Neuronal stem cell (in vitro differentiated cells): ENCODE data around the gene APOM.

Experiments used
- DNase-seq: peaks from one replicate; pipeline ENCODE4 v3.0.0-alpha.2; 2013; ENCODE audit warnings: low spot score
- H2AFZ ChIP-seq: one replicate; pipeline ENCODE4 v1.6.1; 2013; ENCODE audit warnings: mild to moderate bottlenecking, low read length, inconsistent platforms
- H2AK5ac ChIP-seq: 2 replicates; pipeline ENCODE4 v1.6.1; 2013; ENCODE audit warnings: low read depth, mild to moderate bottlenecking, inconsistent platforms, low read length, moderate library complexity, mixed read lengths
- H2BK120ac ChIP-seq: 2 replicates; pipeline ENCODE4 v1.6.1; 2013; ENCODE audit warnings: low read depth, mild to moderate bottlenecking, inconsistent platforms, low read length, moderate library complexity, mixed read lengths
- H2BK12ac ChIP-seq: one replicate; pipeline ENCODE4 v1.6.1; 2013; ENCODE audit warnings: low read length, inconsistent platforms
- H2BK15ac ChIP-seq: 2 replicates; pipeline ENCODE4 v1.6.1; 2013; ENCODE audit warnings: mild to moderate bottlenecking, low read length, inconsistent platforms, mixed read lengths
- H2BK5ac ChIP-seq: one replicate; pipeline ENCODE4 v1.6.1; 2013; ENCODE audit warnings: inconsistent platforms, mild to moderate bottlenecking, low read length, moderate library complexity
- H3K14ac ChIP-seq: one replicate; pipeline ENCODE4 v1.6.1; 2013; ENCODE audit warnings: low read length, inconsistent platforms
- H3K18ac ChIP-seq: 2 replicates; pipeline ENCODE4 v1.6.1; 2013; ENCODE audit warnings: low read length, inconsistent platforms
- H3K23ac ChIP-seq: 2 replicates; pipeline ENCODE4 v1.6.1; 2013; ENCODE audit warnings: low read depth, mild to moderate bottlenecking, mixed read lengths, low read length, inconsistent platforms; ENCODE audit not compliant: poor library complexity
- H3K27ac ChIP-seq: replicated peaks from 3 replicates; pipeline ENCODE4 v1.5.1; 2013; ENCODE audit warnings: low read length, inconsistent platforms
- H3K27me3 ChIP-seq, 3 experiments: 2 replicates each; pipeline ENCODE4 v1.6.1; 2013; ENCODE audit warnings: low read length in 3 of 3, mild to moderate bottlenecking in 2 of 3, inconsistent platforms in 1 of 3, low read depth in 1 of 3, mixed read lengths in 1 of 3, moderate library complexity in 1 of 3; ENCODE audit not compliant: control insufficient read depth in 3 of 3, insufficient read depth in 3 of 3
- H3K36me3 ChIP-seq, 2 donors: replicated peaks in 1 of 2; 2 replicates each; pipeline ENCODE4 v1.6.1; 2013; ENCODE audit warnings: low read length in 2 of 2; ENCODE audit not compliant: control insufficient read depth in 2 of 2, insufficient read depth in 2 of 2
- H3K4ac ChIP-seq: 2 replicates; pipeline ENCODE4 v1.6.1; 2013; ENCODE audit warnings: inconsistent platforms, mild to moderate bottlenecking, low read length, moderate library complexity
- H3K4me1 ChIP-seq, 2 donors: 1 replicate in 1 of 2; 2 replicates in 1 of 2; pipeline ENCODE4 v1.6.1; 2013; ENCODE audit warnings: low read length in 2 of 2, low read depth in 1 of 2; ENCODE audit not compliant: control insufficient read depth in 2 of 2, insufficient read depth in 1 of 2
- H3K4me2 ChIP-seq: one replicate; pipeline ENCODE4 v1.6.1; 2013; ENCODE audit warnings: mild to moderate bottlenecking, low read length, inconsistent platforms; ENCODE audit not compliant: insufficient read depth, poor library complexity, severe bottlenecking
- H3K4me3 ChIP-seq, 2 donors: 2 replicates each; pipeline ENCODE4 v1.5.1; 2013; ENCODE audit warnings: low read length in 2 of 2, mild to moderate bottlenecking in 2 of 2, inconsistent platforms in 1 of 2, moderate library complexity in 1 of 2
- H3K79me1 ChIP-seq: one replicate; pipeline ENCODE4 v1.6.1; 2013; ENCODE audit warnings: low read depth, mild to moderate bottlenecking, inconsistent platforms, low read length, moderate library complexity
- H3K9ac ChIP-seq: one replicate; pipeline ENCODE4 v1.6.1; 2013; ENCODE audit warnings: mild to moderate bottlenecking, low read depth, low read length, inconsistent platforms; ENCODE audit not compliant: poor library complexity
- H3K9me3 ChIP-seq, 2 donors: replicated peaks in 1 of 2; 2 replicates each; pipeline versions ENCODE3 to v1.6.1; 2013; ENCODE audit warnings: low read length in 2 of 2, mild to moderate bottlenecking in 2 of 2, inconsistent platforms in 1 of 2, low read depth in 1 of 2, mixed read lengths in 1 of 2, moderate library complexity in 1 of 2; ENCODE audit not compliant: control insufficient read depth in 2 of 2, insufficient read depth in 1 of 2
- H4K8ac ChIP-seq: one replicate; pipeline ENCODE4 v1.6.1; 2013; ENCODE audit warnings: low read depth, mild to moderate bottlenecking, inconsistent platforms, low read length, moderate library complexity
- H4K91ac ChIP-seq: one replicate; pipeline ENCODE4 v1.6.1; 2013; ENCODE audit warnings: low read length, low read depth, mild to moderate bottlenecking, inconsistent platforms; ENCODE audit not compliant: poor library complexity
- WGBS, 2 donors: extraction: QIAGEN DNeasy Blood & Tissue Kit; methylation state at CpG; one replicate each; pipeline ENCODE4 v1.1.7; 2013; ENCODE audit warnings: missing lambda C conversion rate in 2 of 2, mixed read lengths in 1 of 2; ENCODE audit not compliant: insufficient read length in 2 of 2, insufficient replicate concordance in 1 of 2; ENCODE audit errors: extremely low coverage in 2 of 2; 5-methylcytosine and 5-hydroxymethylcytosine counted together

The APOM gene

GRCh38 chr6:31654574-31655348, 933 bp upstream of the APOM start:
- peaks cover 10% of the 10 kb centered on the region for H3K79me1 ChIP-seq
- H2BK12ac ChIP-seq = no peak overlapping the region
- WGBS, 2 donors = no CpG with 5 or more reads among the region's 8 CpGs
- no peak overlapping the region for H3K9ac ChIP-seq
- no peak overlapping the region for H2AK5ac ChIP-seq
- H3K23ac ChIP-seq = no peak overlapping the region
- H2BK5ac ChIP-seq = no peak overlapping the region
- no peak overlapping the region for H3K4me2 ChIP-seq
- H4K8ac ChIP-seq = no peak overlapping the region
- DNase-seq = no peak
- H3K4ac ChIP-seq = no peak overlapping the region
- peaks cover 10 to 24% of the 10 kb centered on the region in 2 donors for H3K4me1 ChIP-seq
- no peak overlapping the region for H2BK15ac ChIP-seq
- H3K36me3 ChIP-seq = peaks cover 10 to 49% of the 10 kb centered on the region in 2 donors
- no peak overlapping the region for H2BK120ac ChIP-seq
- no peaks in the 10 kb centered on the region for H3K9me3 ChIP-seq
- no peak overlapping the region for H2AFZ ChIP-seq
- H3K14ac ChIP-seq = no peak overlapping the region
- H3K27me3 ChIP-seq = no peaks in the 10 kb centered on the region
- H3K18ac ChIP-seq = no peak overlapping the region
- H4K91ac ChIP-seq = no peak overlapping the region
- no peak overlapping the region for H3K27ac ChIP-seq
- no peak overlapping the region for H3K4me3 ChIP-seq

GRCh38 chr6:31657406-31658157, 1.9 kb downstream of the APOM start:
- no peak overlapping the region for H3K27ac ChIP-seq
- H4K91ac ChIP-seq = no peak overlapping the region
- DNase-seq = no peak
- no peak overlapping the region for H2BK120ac ChIP-seq
- H3K9me3 ChIP-seq = no peaks in the 10 kb centered on the region
- no peak overlapping the region for H3K9ac ChIP-seq
- no peak overlapping the region for H2BK15ac ChIP-seq
- no peak overlapping the region for H3K14ac ChIP-seq
- H2AFZ ChIP-seq = no peak overlapping the region
- H3K36me3 ChIP-seq = peaks cover 11 to 49% of the 10 kb centered on the region in 2 donors
- no peak overlapping the region for H3K4me2 ChIP-seq
- peak overlapping the region; percentile 61 for H3K23ac ChIP-seq
- no peaks in the 10 kb centered on the region for H3K27me3 ChIP-seq
- H3K79me1 ChIP-seq = peaks cover 8% of the 10 kb centered on the region
- no peak overlapping the region for H3K18ac ChIP-seq
- H4K8ac ChIP-seq = no peak overlapping the region
- WGBS, 2 donors = no CpG with 5 or more reads among the region's 6 CpGs
- H3K4me1 ChIP-seq = peaks cover 14 to 15% of the 10 kb centered on the region in 2 donors
- H3K4me3 ChIP-seq = no peak overlapping the region
- no peak overlapping the region for H2BK5ac ChIP-seq
- H2AK5ac ChIP-seq = no peak overlapping the region
- H3K4ac ChIP-seq = no peak overlapping the region
- no peak overlapping the region for H2BK12ac ChIP-seq

- Histone ChIP-seq H3K27ac (no peak overlapping the region), H3K27me3 (no peaks in the 10 kb centered on the region), H3K4me2 (no peak overlapping the region), H3K79me1 (peaks cover 8% of the 10 kb centered on the region), H4K91ac (no peak overlapping the region), H3K18ac (no peak overlapping the region), H3K14ac (no peak overlapping the region), H3K4ac (no peak overlapping the region), H3K23ac (no peak overlapping the region), H3K9me3 (no peaks in the 10 kb centered on the region), H3K4me3 (no peak overlapping the region), H3K36me3 (peaks cover 11 to 55% of the 10 kb centered on the region in 2 donors), H2BK120ac (no peak overlapping the region), H3K4me1 (peaks cover 14 to 15% of the 10 kb centered on the region in 2 donors), H3K9ac (peak overlapping the region; percentile 60), H2BK15ac (no peak overlapping the region), H2BK5ac (no peak overlapping the region), H2AK5ac (no peak overlapping the region), H4K8ac (no peak overlapping the region), H2AFZ (no peak overlapping the region), H2BK12ac (no peak overlapping the region)
- no peak for DNase-seq
- WGBS, 2 donors = no CpG with 5 or more reads among the region's 4 CpGs
These were observed 2.5 kb downstream of the APOM start for GRCh38 chr6:31658158-31658688.
